Body of pancreas (tissue), 4 donors: ENCODE results near the gene CCL25.

ENCODE experiments used
- POLR2A ChIP-seq, 3 donors: fragments of 450-650 bp; IDR thresholded peaks; one replicate each; pipeline ENCODE4 v1.6.1; 2016; ENCODE audit warnings: antibody characterized with exemption in 3 of 3, mild to moderate bottlenecking in 2 of 3
- TF ChIP-seq, protein P1 (sequence below), 7 experiments: fragments of 450-650 bp in 4 of 7; fragments of 200-600 bp in 3 of 7; sonication (generic) in 3 of 7; IDR thresholded peaks; one replicate each; pipeline ENCODE4 v1.5.1; 2016 to 2019; ENCODE audit warnings: antibody characterized with exemption in 7 of 7

DNA sequence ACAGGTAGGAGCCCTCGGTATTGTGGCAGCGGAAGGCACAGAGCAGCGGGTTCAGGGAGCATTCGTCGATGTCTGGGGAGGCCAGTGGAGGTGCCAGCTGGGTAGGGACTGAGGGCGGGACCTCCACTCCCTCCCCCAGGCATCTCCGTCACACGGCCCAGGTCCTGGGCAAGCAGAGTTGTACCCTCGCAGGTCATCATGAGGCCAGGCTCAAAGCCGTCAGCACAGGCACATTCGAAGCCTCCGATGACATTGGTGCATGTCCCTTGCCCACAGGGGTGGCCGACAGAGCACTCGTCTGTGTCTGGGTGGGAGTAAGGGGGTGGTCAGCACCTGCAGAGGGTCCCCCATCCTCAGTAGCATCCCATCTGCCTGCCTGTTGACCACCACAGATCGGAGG lies 35.3 kb downstream of the CCL25 start:
- TF ChIP-seq, protein P1, sequence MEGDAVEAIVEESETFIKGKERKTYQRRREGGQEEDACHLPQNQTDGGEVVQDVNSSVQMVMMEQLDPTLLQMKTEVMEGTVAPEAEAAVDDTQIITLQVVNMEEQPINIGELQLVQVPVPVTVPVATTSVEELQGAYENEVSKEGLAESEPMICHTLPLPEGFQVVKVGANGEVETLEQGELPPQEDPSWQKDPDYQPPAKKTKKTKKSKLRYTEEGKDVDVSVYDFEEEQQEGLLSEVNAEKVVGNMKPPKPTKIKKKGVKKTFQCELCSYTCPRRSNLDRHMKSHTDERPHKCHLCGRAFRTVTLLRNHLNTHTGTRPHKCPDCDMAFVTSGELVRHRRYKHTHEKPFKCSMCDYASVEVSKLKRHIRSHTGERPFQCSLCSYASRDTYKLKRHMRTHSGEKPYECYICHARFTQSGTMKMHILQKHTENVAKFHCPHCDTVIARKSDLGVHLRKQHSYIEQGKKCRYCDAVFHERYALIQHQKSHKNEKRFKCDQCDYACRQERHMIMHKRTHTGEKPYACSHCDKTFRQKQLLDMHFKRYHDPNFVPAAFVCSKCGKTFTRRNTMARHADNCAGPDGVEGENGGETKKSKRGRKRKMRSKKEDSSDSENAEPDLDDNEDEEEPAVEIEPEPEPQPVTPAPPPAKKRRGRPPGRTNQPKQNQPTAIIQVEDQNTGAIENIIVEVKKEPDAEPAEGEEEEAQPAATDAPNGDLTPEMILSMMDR (IDR thresholded peaks at IDR 0.05) = no peak
- no peak for TF ChIP-seq POLR2A (IDR thresholded peaks at IDR 0.05)
